Neuron (in vitro differentiated cells): ENCODE measurements around the gene CCDC110.

ENCODE experiments used
- H2AFZ ChIP-seq: one replicate; pipeline ENCODE4 v1.6.1; 2013; ENCODE audit warnings: low read depth, mild to moderate bottlenecking, inconsistent platforms, low read length, moderate library complexity
- H3K27me3 ChIP-seq: one replicate; pipeline ENCODE4 v1.6.1; 2013; ENCODE audit warnings: low read length; ENCODE audit not compliant: insufficient read depth
- H3K36me3 ChIP-seq: one replicate; pipeline ENCODE4 v1.6.1; 2013; ENCODE audit warnings: low read length; ENCODE audit not compliant: insufficient read depth
- H3K4me1 ChIP-seq: one replicate; pipeline ENCODE4 v1.6.1; 2013; ENCODE audit warnings: low read length; ENCODE audit not compliant: insufficient read depth
- H3K4me3 ChIP-seq: 2 replicates; pipeline ENCODE4 v1.5.1; 2013; ENCODE audit warnings: mild to moderate bottlenecking, low read length, moderate library complexity
- H3K9me3 ChIP-seq: one replicate; pipeline ENCODE4 v1.6.1; 2013; ENCODE audit warnings: low read length

Gene CCDC110

GRCh38 chr4:185429660-185430059 is 41.9 kb downstream of the CCDC110 start:
- Histone ChIP-seq H3K27me3 (no peaks in the 10 kb centered on the region), H3K36me3 (no peaks in the 10 kb centered on the region), H3K4me3 (no peak overlapping the region)

DNA sequence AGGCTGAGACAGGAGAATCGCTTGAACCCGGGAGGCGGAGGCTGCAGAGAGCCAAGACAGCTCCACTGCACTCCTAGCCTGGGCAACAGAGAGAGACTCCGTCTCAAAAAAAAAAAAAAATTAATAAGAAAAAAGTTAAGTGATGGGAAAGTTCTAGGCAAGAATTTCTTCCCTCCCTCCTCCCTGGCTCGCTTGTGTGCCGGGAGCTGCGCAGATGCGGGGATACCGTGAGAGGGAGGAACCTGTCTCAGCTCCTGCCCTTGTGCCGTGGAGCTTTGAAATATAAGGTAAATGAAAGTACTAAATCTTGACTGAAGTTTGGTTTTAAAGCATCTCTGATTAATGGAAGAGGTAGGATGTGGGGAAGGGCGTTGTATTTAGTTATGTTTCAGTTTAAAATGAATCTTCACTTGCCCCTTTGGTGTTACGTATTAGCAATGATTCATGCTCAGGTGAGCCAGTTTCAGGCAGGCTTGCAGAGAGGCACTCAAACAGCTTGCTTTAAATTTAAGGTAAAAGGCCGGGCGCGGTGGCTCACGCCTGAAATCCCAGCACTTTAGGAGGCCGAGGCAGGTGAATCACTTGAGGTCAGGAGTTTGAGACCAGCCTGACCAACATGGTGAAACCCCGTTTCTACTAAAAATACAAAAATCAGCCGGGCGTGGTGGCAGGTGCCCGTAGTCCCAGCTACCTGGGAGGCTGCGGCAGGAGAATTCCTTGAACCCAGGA is 44.4 kb downstream of the CCDC110 start:
- H3K36me3 ChIP-seq: peaks cover 2% of the 10 kb centered on the region
- H2AFZ ChIP-seq: no peak overlapping the region
- peaks cover 5% of the 10 kb centered on the region for H3K4me1 ChIP-seq
- no peaks in the 10 kb centered on the region for H3K9me3 ChIP-seq
- H3K4me3 ChIP-seq: no peak overlapping the region
- no peaks in the 10 kb centered on the region for H3K27me3 ChIP-seq

More at GRCh38 chr4:185429660-185430059, 41.9 kb downstream of the CCDC110 start:
- peaks cover 5% of the 10 kb centered on the region for H3K4me1 ChIP-seq
- no peak overlapping the region for H2AFZ ChIP-seq
- H3K9me3 ChIP-seq: no peaks in the 10 kb centered on the region

- Histone ChIP-seq H3K4me1 (peaks cover 5% of the 10 kb centered on the region), H3K9me3 (no peaks in the 10 kb centered on the region), H2AFZ (peak within 1 kb of the TSS; percentile 89)
These were observed 45.7 kb downstream of the CCDC110 start, which contains the start of gene UFSP2 for GRCh38 chr4:185425647-185426352. Gene UFSP2, minus strand, starts transcription at chr4:185425964. Its CDS starts 96 bp downstream, at chr4:185425868.

DNA sequence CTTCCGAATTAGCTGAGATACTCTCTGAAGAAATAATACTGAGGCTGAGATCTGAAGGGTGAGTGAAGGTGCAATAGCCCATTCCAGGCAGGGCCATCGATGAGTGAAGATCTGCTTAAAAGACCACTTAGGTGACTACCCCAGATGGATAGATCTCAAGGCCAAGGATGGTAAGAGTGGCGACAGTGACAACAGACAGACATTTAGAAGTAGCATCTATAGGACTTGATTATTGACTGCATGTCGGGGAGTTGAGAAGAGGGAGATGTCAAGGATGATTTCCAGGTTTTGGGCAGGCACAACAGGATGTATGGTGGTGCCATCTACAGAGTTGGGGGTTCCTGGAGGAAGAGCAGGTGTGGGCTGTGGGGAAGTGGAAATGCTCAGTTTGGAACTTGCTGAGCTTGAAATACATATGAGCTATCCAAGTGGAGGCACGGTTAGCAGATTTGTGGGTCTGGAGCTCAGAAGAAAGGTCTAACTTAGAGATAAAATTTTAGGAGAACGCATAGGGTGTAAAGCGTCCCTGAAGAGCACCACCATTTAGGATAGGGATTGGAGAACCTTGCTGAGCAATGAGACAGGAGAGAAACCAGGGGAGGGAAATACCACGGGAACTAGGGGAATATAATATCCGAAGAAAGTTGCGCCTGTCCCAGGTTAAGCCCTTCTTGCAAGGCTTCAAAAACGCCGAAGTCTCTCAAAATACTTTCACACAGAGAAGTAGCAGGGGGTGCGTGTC is 46.5 kb downstream of the CCDC110 start:
- Histone ChIP-seq H3K27me3 (no peaks in the 10 kb centered on the region), H3K4me1 (peaks cover 5% of the 10 kb centered on the region), H3K36me3 (peaks cover 15% of the 10 kb centered on the region), H3K9me3 (no peaks in the 10 kb centered on the region), H3K4me3 (peak overlapping the region; percentile 79), H2AFZ (peak overlapping the region; percentile 89)

More at GRCh38 chr4:185425647-185426352, 45.7 kb downstream of the CCDC110 start, which contains the start of gene UFSP2:
- peak within 1 kb of the TSS; percentile 79 for H3K4me3 ChIP-seq
- peaks cover 15% of the 10 kb centered on the region for H3K36me3 ChIP-seq
- H3K27me3 ChIP-seq: no peaks in the 10 kb centered on the region

DNA sequence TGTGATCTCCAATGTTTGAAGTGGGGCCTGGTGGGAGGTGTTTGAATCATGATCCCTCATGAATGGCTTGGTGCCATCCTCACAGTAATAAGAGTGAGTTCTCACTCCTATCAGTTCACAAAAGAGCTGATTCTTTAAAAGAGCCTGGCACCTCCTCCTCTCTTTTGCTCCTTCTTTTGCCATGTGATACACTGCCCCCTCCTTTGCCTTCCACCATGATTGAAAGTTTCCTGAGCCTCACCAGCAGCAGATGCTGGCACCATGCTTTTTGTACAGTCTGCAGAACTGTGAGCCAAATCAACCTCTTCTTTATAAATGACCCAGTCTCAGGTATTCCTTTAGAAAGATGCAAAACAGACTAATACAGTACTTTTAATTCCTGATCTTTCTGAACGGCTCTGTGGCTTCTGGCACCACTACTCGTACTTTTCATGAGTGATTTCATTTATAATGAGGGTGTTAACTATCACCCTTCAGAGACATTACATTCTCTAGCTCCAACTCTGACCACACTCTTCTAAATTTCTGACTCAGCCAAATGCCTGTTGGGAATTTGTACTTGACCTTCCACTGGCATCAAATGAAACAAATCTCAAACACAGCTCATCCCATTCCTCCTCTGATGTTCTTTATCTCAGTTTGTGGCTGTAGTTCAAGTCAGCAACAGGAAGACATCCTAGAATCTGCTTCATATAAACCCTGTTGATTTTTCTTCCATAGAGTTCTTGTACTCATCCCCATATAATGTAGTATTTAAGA is 50.0 kb downstream of the CCDC110 start:
- Histone ChIP-seq H3K27me3 (no peaks in the 10 kb centered on the region), H3K4me3 (no peak overlapping the region), H2AFZ (no peak overlapping the region), H3K9me3 (no peaks in the 10 kb centered on the region), H3K36me3 (peaks cover 32% of the 10 kb centered on the region), H3K4me1 (peaks cover 5% of the 10 kb centered on the region)

DNA sequence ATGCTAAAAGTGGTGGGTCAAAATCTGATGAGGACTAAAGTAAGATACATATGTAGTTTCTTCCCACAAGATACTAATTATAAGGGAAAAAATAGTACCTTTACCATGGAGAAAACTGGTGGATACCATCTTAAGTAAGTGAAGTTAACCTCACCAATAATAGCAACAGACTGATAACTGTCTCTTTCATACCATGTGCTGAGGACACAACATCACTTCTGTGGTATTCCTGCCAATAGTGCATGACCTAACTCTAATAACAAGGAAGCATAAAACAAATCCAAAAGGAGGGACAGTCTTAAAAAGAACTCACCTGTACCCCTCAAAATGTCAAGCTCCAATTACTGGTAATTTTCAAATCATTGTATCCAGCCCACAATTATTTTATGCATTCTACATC is 54.6 kb downstream of the CCDC110 start:
- Histone ChIP-seq H3K27me3 (no peaks in the 10 kb centered on the region), H3K36me3 (peaks cover 66% of the 10 kb centered on the region)

DNA sequence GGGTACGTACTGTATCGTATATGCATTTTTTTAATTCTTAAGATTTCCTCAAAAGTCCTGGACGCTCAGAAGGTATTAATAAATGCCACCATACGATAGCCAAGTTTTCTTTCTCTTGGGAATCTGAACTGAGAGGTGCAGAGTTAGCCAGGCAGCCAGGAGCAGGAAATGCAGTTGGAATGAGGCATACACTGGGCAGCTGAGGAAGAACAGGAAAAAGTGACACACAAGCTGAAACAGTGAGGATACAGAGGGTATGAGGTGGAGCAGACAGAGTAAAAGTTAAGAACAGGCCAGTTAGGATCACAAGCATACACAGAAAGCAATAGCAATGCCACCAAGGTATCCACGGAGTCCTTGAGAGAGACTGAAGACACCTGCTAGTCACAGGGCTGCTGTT is 59.1 kb downstream of the CCDC110 start:
- H3K36me3 ChIP-seq: peaks cover 71% of the 10 kb centered on the region
- no peaks in the 10 kb centered on the region for H3K4me1 ChIP-seq
- no peak overlapping the region for H3K4me3 ChIP-seq
- H2AFZ ChIP-seq: no peak overlapping the region
- H3K9me3 ChIP-seq: peaks cover 3% of the 10 kb centered on the region
- H3K27me3 ChIP-seq: no peaks in the 10 kb centered on the region

More for the DNA sequence above, 54.6 kb downstream of the CCDC110 start:
- Histone ChIP-seq H3K9me3 (no peaks in the 10 kb centered on the region), H3K4me1 (no peaks in the 10 kb centered on the region), H2AFZ (no peak overlapping the region), H3K4me3 (no peak overlapping the region)

DNA sequence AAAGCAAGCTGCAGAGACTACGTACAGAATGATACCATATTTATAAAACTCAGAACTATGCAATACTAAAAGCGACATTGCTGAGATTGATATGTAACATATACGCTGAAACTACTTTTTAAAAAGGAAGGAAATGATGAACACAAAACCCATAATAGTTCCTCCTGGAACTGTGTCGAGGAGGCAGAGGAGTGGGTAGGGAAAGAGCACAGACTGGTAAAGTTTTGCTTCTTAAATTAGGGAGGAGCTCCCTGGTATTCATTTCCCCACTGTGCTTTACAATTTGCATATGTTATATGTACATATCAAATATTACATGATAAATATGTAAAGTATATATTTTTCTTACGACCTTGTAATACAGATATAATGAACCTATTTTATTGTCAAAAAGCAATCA is 59.7 kb downstream of the CCDC110 start:
- Histone ChIP-seq H2AFZ (no peak overlapping the region), H3K9me3 (peaks cover 3% of the 10 kb centered on the region), H3K27me3 (no peaks in the 10 kb centered on the region), H3K4me1 (no peaks in the 10 kb centered on the region), H3K36me3 (peaks cover 65% of the 10 kb centered on the region), H3K4me3 (no peak overlapping the region)

- no peaks in the 10 kb centered on the region for H3K4me1 ChIP-seq
- no peak overlapping the region for H3K4me3 ChIP-seq
- no peaks in the 10 kb centered on the region for H3K27me3 ChIP-seq
- peaks cover 53% of the 10 kb centered on the region for H3K36me3 ChIP-seq
- no peak overlapping the region for H2AFZ ChIP-seq
- H3K9me3 ChIP-seq: peaks cover 3% of the 10 kb centered on the region
These were observed 63.1 kb downstream of the CCDC110 start for GRCh38 chr4:185408432-185408831.

GRCh38 chr4:185405296-185405999 is 66.1 kb downstream of the CCDC110 start:
- Histone ChIP-seq H3K4me1 (no peaks in the 10 kb centered on the region), H3K9me3 (peaks cover 3% of the 10 kb centered on the region), H2AFZ (no peak overlapping the region), H3K27me3 (no peaks in the 10 kb centered on the region), H3K36me3 (peaks cover 54% of the 10 kb centered on the region), H3K4me3 (no peak overlapping the region)

DNA sequence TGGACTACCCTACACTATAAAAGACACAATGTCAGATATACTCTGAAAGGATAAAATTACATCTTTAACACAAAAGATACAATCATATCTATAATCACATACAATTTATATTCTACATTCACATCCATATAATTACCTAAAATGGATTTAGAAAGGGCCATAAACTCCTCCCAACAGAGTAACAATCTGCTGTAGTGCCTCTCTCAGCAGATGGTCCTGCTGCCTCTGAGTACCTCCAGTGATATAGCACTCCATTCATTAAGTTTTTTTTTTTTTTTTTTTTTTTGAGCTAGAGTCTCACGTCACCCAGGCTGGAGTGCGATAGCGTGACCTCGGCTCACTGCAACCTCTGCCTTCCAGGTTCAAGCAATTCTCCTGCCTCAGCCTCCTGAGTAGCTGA is 67.5 kb downstream of the CCDC110 start:
- Histone ChIP-seq H3K27me3 (no peaks in the 10 kb centered on the region), H3K4me3 (no peak overlapping the region), H2AFZ (no peak overlapping the region), H3K36me3 (peaks cover 61% of the 10 kb centered on the region), H3K9me3 (no peaks in the 10 kb centered on the region), H3K4me1 (no peaks in the 10 kb centered on the region)

DNA sequence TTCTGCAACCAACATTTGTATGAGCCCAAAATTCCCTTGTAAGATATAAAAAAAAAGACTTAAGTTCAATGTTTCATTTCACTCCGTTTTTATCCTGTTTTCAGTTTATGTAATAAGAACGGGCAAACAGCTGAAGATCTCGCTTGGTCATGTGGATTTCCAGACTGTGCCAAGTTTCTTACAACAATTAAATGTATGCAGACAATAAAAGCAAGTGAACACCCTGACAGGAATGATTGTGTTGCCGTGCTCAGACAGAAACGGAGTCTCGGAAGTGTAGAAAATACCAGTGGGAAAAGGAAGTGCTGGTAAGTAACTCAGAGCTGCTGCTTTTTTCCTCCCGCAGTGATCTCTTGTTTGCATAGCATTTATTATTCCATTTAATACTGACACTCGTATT is 72.1 kb downstream of the CCDC110 start:
- Histone ChIP-seq H3K9me3 (no peaks in the 10 kb centered on the region), H3K36me3 (peaks cover 37% of the 10 kb centered on the region), H3K4me3 (no peak overlapping the region), H3K4me1 (peaks cover 11% of the 10 kb centered on the region), H3K27me3 (no peaks in the 10 kb centered on the region), H2AFZ (no peak overlapping the region)
